BLaER1 (cell line): Measurements from ENCODE around the gene KCNH4.
A peak's percentile ranks its signal among the peaks of the same experiment; 100 is the strongest.

Experiments used
- H3K27ac ChIP-seq: shearing (Covaris generic); formaldehyde crosslinking; 2 replicates; pipeline ENCODE4 v1.8.1; 2022
- H3K27me3 ChIP-seq: shearing (Covaris generic); formaldehyde crosslinking; 2 replicates; pipeline ENCODE4 v1.8.1; 2022
- H3K36me3 ChIP-seq: shearing (Covaris generic); formaldehyde crosslinking; 2 replicates; pipeline ENCODE4 v1.8.1; 2022
- H3K4me1 ChIP-seq: shearing (Covaris generic); formaldehyde crosslinking; 2 replicates; pipeline ENCODE4 v1.8.1; 2022
- H3K4me2 ChIP-seq: shearing (Covaris generic); formaldehyde crosslinking; 2 replicates; pipeline ENCODE4 v1.8.1; 2022
- H3K4me3 ChIP-seq: shearing (Covaris generic); formaldehyde crosslinking; 2 replicates; pipeline ENCODE4 v1.8.1; 2022
- H3K9ac ChIP-seq: shearing (Covaris generic); formaldehyde crosslinking; 2 replicates; pipeline ENCODE4 v1.8.1; 2022
- H3K9me3 ChIP-seq: shearing (Covaris generic); formaldehyde crosslinking; 2 replicates; pipeline ENCODE4 v1.8.1; 2022
- H4K20me1 ChIP-seq: shearing (Covaris generic); formaldehyde crosslinking; 2 replicates; pipeline ENCODE4 v1.8.1; 2022
- Cebpa-rat ChIP-seq: shearing (Covaris generic); IDR thresholded peaks from 2 replicates; pipeline ENCODE4 v1.8.1; 2022

The KCNH4 gene

GRCh38 chr17:42120770-42121769 lies 59.9 kb downstream of the KCNH4 start, which contains the start of gene KAT2A:
Gene KAT2A (minus strand): TSS chr17:42121367. CDS start chr17:42121304, 63 bp downstream.
- no peak for TF ChIP-seq Cebpa-rat
- Histone ChIP-seq H3K9ac (peak within 1 kb of the TSS; percentile 76), H3K27ac (peak within 1 kb of the TSS; percentile 49; the same call in 1 of the 2 replicates)

GRCh38 chr17:42120161-42120769 lies 60.7 kb downstream of the KCNH4 start:
- no peak for TF ChIP-seq Cebpa-rat
- Histone ChIP-seq H3K4me1 (peaks cover 19% of the 10 kb centered on the region), H4K20me1 (no peaks in the 10 kb centered on the region), H3K9ac (peak overlapping the region; percentile 34; the same call in 1 of the 2 replicates), H3K4me2 (peak overlapping the region; percentile 85), H3K36me3 (peaks cover 64% of the 10 kb centered on the region), H3K9me3 (no peaks in the 10 kb centered on the region), H3K4me3 (peak overlapping the region; percentile 66), H3K27ac (no peak overlapping the region), H3K27me3 (no peaks in the 10 kb centered on the region)

More at GRCh38 chr17:42120770-42121769, 59.9 kb downstream of the KCNH4 start, which contains the start of gene KAT2A:
- H3K4me1 ChIP-seq: peaks cover 19% of the 10 kb centered on the region
- peaks cover 64% of the 10 kb centered on the region for H3K36me3 ChIP-seq
- H3K27me3 ChIP-seq: no peaks in the 10 kb centered on the region
- H3K4me2 ChIP-seq: peak within 1 kb of the TSS; percentile 85
- H4K20me1 ChIP-seq: no peaks in the 10 kb centered on the region
- H3K9me3 ChIP-seq: no peaks in the 10 kb centered on the region
- peak within 1 kb of the TSS; percentile 66 for H3K4me3 ChIP-seq

- Histone ChIP-seq H3K36me3 (peaks cover 66% of the 10 kb centered on the region), H3K27ac (no peak overlapping the region), H3K27me3 (no peaks in the 10 kb centered on the region), H3K4me1 (peaks cover 19% of the 10 kb centered on the region), H4K20me1 (no peaks in the 10 kb centered on the region), H3K9ac (no peak overlapping the region), H3K9me3 (no peaks in the 10 kb centered on the region), H3K4me2 (0 out of 2 replicates have a peak overlapping the region, but pooled peaks have one; percentile 85), H3K4me3 (no peak overlapping the region)
- no peak for TF ChIP-seq Cebpa-rat
Measured at GRCh38 chr17:42119301-42119700, 61.6 kb downstream of the KCNH4 start.

GRCh38 chr17:42118545-42118944 lies 62.4 kb downstream of the KCNH4 start:
- peaks cover 21% of the 10 kb centered on the region for H3K4me1 ChIP-seq
- H3K4me3 ChIP-seq: no peak overlapping the region
- no peaks in the 10 kb centered on the region for H3K9me3 ChIP-seq
- TF ChIP-seq Cebpa-rat: no peak
- H3K9ac ChIP-seq: peak overlapping the region; percentile 34; the same call in 1 of the 2 replicates
- H3K4me2 ChIP-seq: no peak overlapping the region
- no peaks in the 10 kb centered on the region for H3K27me3 ChIP-seq
- H3K27ac ChIP-seq: peak overlapping the region; percentile 38; the same call in 1 of the 2 replicates
- H3K36me3 ChIP-seq: peaks cover 71% of the 10 kb centered on the region
- H4K20me1 ChIP-seq: no peaks in the 10 kb centered on the region

GRCh38 chr17:42118126-42118510 lies 62.8 kb downstream of the KCNH4 start:
- Histone ChIP-seq H4K20me1 (no peaks in the 10 kb centered on the region), H3K4me3 (no peak overlapping the region), H3K36me3 (peaks cover 71% of the 10 kb centered on the region), H3K27me3 (no peaks in the 10 kb centered on the region), H3K4me2 (no peak overlapping the region), H3K9ac (peak overlapping the region; percentile 34; the same call in 1 of the 2 replicates), H3K27ac (peak overlapping the region; percentile 38; the same call in 1 of the 2 replicates), H3K9me3 (no peaks in the 10 kb centered on the region), H3K4me1 (peaks cover 26% of the 10 kb centered on the region)
- no peak for TF ChIP-seq Cebpa-rat

GRCh38 chr17:42117397-42118125 lies 63.4 kb downstream of the KCNH4 start:
- no peaks in the 10 kb centered on the region for H3K9me3 ChIP-seq
- no peak overlapping the region for H3K4me2 ChIP-seq
- peaks cover 67% of the 10 kb centered on the region for H3K36me3 ChIP-seq
- no peaks in the 10 kb centered on the region for H3K27me3 ChIP-seq
- no peak overlapping the region for H3K4me3 ChIP-seq
- H3K9ac ChIP-seq: no peak overlapping the region
- peaks cover 31% of the 10 kb centered on the region for H3K4me1 ChIP-seq
- no peak for TF ChIP-seq Cebpa-rat
- no peaks in the 10 kb centered on the region for H4K20me1 ChIP-seq
- H3K27ac ChIP-seq: no peak overlapping the region

GRCh38 chr17:42116705-42117396 lies 64.1 kb downstream of the KCNH4 start:
- Histone ChIP-seq H3K36me3 (peaks cover 60% of the 10 kb centered on the region), H3K27ac (no peak overlapping the region)

GRCh38 chr17:42114118-42114517 lies 66.8 kb downstream of the KCNH4 start:
- no peak overlapping the region for H3K4me3 ChIP-seq
- H3K36me3 ChIP-seq: peaks cover 55% of the 10 kb centered on the region
- TF ChIP-seq Cebpa-rat: no peak
- H4K20me1 ChIP-seq: no peaks in the 10 kb centered on the region
- H3K27ac ChIP-seq: peak overlapping the region; percentile 75; the same call in 1 of the 2 replicates
- peaks cover 33% of the 10 kb centered on the region for H3K4me1 ChIP-seq
- no peak overlapping the region for H3K9ac ChIP-seq
- no peak overlapping the region for H3K4me2 ChIP-seq
- H3K9me3 ChIP-seq: no peaks in the 10 kb centered on the region
- H3K27me3 ChIP-seq: no peaks in the 10 kb centered on the region

More at GRCh38 chr17:42116705-42117396, 64.1 kb downstream of the KCNH4 start:
- no peak for TF ChIP-seq Cebpa-rat
- H3K9me3 ChIP-seq: no peaks in the 10 kb centered on the region
- no peak overlapping the region for H3K9ac ChIP-seq
- H4K20me1 ChIP-seq: no peaks in the 10 kb centered on the region
- no peak overlapping the region for H3K4me3 ChIP-seq
- H3K4me2 ChIP-seq: no peak overlapping the region
- peaks cover 35% of the 10 kb centered on the region for H3K4me1 ChIP-seq
- no peaks in the 10 kb centered on the region for H3K27me3 ChIP-seq
